Keratinocyte (primary cell): Measurements from ENCODE around the gene TAC3.

Experiments used
- CTCF ChIP-seq, 3 experiments: IDR thresholded peaks in 1 of 3; conservative IDR thresholded peaks in 1 of 3; optimal IDR thresholded peaks in 1 of 3; 2 replicates in 2 of 3; 3 replicates in 1 of 3; pipeline versions ENCODE3 to v1.5.1; 2011; ENCODE audit warnings: low read length in 3 of 3, mild to moderate bottlenecking in 3 of 3, moderate library complexity in 2 of 3, control low read depth in 1 of 3, inconsistent platforms in 1 of 3; ENCODE audit not compliant: insufficient read depth in 2 of 3; ENCODE audit errors: extremely low read depth in 1 of 3
- EZH2 ChIP-seq: IDR thresholded peaks from one replicate; pipeline ENCODE4 v1.6.1; 2012; ENCODE audit warnings: inconsistent platforms, mild to moderate bottlenecking, low read length, moderate library complexity

DNA sequence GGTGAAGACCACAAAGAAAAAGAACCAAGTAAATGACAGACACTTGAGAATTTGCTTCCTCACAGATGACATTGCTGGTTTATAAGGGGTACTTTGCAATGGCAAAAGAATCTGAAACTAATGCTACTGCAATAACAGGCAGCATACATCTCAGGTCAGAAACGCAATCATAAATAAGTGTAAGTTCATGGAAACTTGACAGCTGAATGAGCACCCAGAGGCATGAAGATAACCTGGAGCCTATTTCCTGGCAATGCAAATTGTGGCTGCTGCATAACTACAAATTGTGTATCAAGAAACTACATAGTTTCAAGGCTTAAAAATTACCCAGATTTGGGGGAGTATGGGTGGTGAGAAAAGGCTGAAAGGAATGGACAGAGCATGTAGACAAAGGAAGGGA is 42.1 kb upstream of the TAC3 start:
- no peak for TF ChIP-seq CTCF (optimal IDR thresholded peaks at IDR 0.05 in 1 of 3, IDR thresholded peaks at IDR 0.05 in 1 of 3, conservative IDR thresholded peaks at IDR 0.05 in 1 of 3; ENCODE audit: extremely low read depth in 1 of 3, insufficient read depth in 2 of 3, low read length in 3 of 3)
- TF ChIP-seq EZH2, result no peak
